Pancreas (tissue), 10 donors: ENCODE measurements around the gene ME3. TPM values are rescaled to one million over a fixed set of nuclear protein-coding genes. Genes with fewer than 3 reads are reported as not detected.

Source experiments
- ATAC-seq, 4 donors: fragments of 200-7000 bp; cut with Tn5 transposase; one replicate each; pipeline versions ENCODE4 v1.8.0 to v1.9.1; 2020; ENCODE audit warnings: mild to moderate bottlenecking in 4 of 4, moderate library complexity in 4 of 4
- DNase-seq, 6 donors: peaks; one replicate each; pipeline ENCODE4 v3.0.0-alpha.2; 2020
- FAIRE-seq: peaks from 2 replicates; lab custom pipeline; 2012; peaks lifted over from hg19 to GRCh38; lab: Jason Lieb, UNC
- H3K27ac ChIP-seq, 4 donors: fragments of 200-600 bp; sonication (generic); 1 replicate in 3 of 4; 2 replicates in 1 of 4; pipeline versions ENCODE4 v1.5.0 to v1.8.0; 2020
- H3K27me3 ChIP-seq, 4 donors: fragments of 200-600 bp; one replicate each; pipeline ENCODE4 v1.8.0; 2021
- H3K36me3 ChIP-seq, 3 donors: fragments of 200-600 bp; sonication (generic) in 1 of 3; one replicate each; pipeline versions ENCODE4 v1.5.0 to v1.8.0; 2020 to 2021
- H3K4me1 ChIP-seq, 3 donors: fragments of 200-600 bp; one replicate each; pipeline ENCODE4 v1.8.0; 2021
- H3K4me3 ChIP-seq, 4 donors: fragments of 200-600 bp; sonication (generic) in 2 of 4; one replicate each; pipeline versions ENCODE4 v1.5.0 to v1.8.0; 2020 to 2021
- H3K9me3 ChIP-seq, 4 donors: fragments of 200-600 bp; one replicate each; pipeline ENCODE4 v1.8.0; 2021
- WGBS, 2 donors: extraction: QIAGEN DNeasy Blood & Tissue Kit; methylation state at CpG; one replicate each; pipeline ENCODE4 v1.1.7; 2013; 5-methylcytosine and 5-hydroxymethylcytosine counted together
- intact Hi-C, 3 donors: fragments of 100-400 bp; cut with DNase I; formaldehyde crosslinking; loops; one replicate each; pipeline versions ENCODE4 v1.11.1 to v1.14.2; 2022
- polyA plus RNA-seq, 2 donors: library from polyadenylated mRNA; stranded (reverse); fragments of 200-250 nt; gene quantifications; one replicate each; pipeline ENCODE4 v1.2.3, GENCODE V29; 2013
- total RNA-seq, 6 donors: library from RNA; stranded (reverse); fragmentation: NEBNext Ultra II Directional in 4 of 6; extraction: Animal tissue kit (Norgen Biotek cat#: 25700) in 4 of 6; gene quantifications; one replicate each; pipeline versions ENCODE4 v1.2.1 to v1.2.4, GENCODE V29; 2021 to 2023
- TF ChIP-seq, protein P1 (sequence below), 4 donors: fragments of 200-600 bp; sonication (generic) in 3 of 4; IDR thresholded peaks; one replicate each; pipeline versions ENCODE4 v1.5.0 to v1.8.0; 2021; ENCODE audit warnings: antibody characterized with exemption in 4 of 4
- donor health status: healthy with polysubstance abuse.
- donor health status: DM: no; HTN: no; CAD: no; lungs with moderate emphysema.
- donor health status: DM: no; HTN: no; CAD: no.
- donor health status: control.
- donor health status: control.
- donor health status: Bipolar disorder and iron deficiency.
- donor health status: DM: yes; HTN: yes; CAD: no.
- donor health status: DM: no; HTN: no; CAD: no.
- donor health status: DM: no; HTN: no; CAD: no.
- donor health status: DM: yes; HTN: yes; CAD: no.

Gene ME3
- total and polyA plus RNA-seq, 8 donors: 6.5 to 38.8 (median 13.2) TPM

DNA sequence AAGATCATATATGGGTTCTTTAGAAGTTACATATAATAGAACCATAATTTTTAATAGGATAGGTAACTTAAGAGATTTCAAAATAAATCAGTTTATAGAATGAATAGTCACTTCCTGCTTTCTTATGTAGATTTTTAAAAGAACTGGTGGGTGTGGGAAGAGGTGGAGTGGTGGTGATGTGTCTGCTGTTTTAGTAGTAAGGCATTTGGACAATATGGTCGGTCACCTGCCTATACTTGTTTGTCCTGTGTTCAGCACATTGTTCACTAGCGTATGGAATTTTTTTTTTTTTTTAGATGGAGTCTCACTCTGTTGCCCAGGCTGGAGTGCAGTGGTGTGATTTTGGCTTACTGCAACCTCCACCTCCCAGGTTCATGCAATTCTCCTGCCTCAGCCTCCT lies 258.4 kb downstream of the ME3 start:
- H3K36me3 ChIP-seq: no peaks in the 10 kb centered on the region
- no peaks in the 10 kb centered on the region for H3K9me3 ChIP-seq
- FAIRE-seq (no peak), ATAC-seq (no peak), DNase-seq (no peak)
- H3K27ac ChIP-seq: no peak overlapping the region
- no peak overlapping the region for H3K4me3 ChIP-seq
- H3K27me3 ChIP-seq: no peaks in the 10 kb centered on the region
- WGBS, 2 donors: 94 to 100% methylated on average over 2 of the region's 2 CpGs
- intact Hi-C loops: no loop called here
- H3K4me1 ChIP-seq: no peaks in the 10 kb centered on the region
- TF ChIP-seq, protein P1, sequence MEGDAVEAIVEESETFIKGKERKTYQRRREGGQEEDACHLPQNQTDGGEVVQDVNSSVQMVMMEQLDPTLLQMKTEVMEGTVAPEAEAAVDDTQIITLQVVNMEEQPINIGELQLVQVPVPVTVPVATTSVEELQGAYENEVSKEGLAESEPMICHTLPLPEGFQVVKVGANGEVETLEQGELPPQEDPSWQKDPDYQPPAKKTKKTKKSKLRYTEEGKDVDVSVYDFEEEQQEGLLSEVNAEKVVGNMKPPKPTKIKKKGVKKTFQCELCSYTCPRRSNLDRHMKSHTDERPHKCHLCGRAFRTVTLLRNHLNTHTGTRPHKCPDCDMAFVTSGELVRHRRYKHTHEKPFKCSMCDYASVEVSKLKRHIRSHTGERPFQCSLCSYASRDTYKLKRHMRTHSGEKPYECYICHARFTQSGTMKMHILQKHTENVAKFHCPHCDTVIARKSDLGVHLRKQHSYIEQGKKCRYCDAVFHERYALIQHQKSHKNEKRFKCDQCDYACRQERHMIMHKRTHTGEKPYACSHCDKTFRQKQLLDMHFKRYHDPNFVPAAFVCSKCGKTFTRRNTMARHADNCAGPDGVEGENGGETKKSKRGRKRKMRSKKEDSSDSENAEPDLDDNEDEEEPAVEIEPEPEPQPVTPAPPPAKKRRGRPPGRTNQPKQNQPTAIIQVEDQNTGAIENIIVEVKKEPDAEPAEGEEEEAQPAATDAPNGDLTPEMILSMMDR (IDR thresholded peaks at IDR 0.05): no peak

DNA sequence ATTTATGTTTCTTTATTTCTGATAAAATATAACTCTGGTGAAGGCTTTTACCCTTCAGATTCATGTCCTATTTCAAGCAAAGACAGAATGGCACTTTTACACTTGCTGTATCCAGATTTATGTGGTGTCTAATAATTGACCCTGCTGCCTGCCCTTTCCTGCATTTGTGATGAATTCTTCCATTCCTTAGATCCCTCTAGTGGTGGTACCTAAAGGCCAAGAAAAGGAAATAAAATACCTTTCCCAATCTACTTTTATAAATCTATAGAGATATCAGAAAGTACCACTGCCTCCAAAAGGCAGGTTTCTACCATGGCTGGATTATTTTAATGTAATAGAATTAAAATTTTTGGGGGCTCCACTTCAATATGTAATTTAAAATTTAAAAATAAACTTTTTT lies 263.6 kb downstream of the ME3 start:
- Histone ChIP-seq H3K27me3 (no peaks in the 10 kb centered on the region), H3K4me1 (no peaks in the 10 kb centered on the region), H3K4me3 (no peak overlapping the region), H3K36me3 (no peaks in the 10 kb centered on the region), H3K27ac (no peak overlapping the region), H3K9me3 (no peaks in the 10 kb centered on the region)
- intact Hi-C loops: no loop called here
- no peak for ATAC-seq
- TF ChIP-seq, protein P1 (IDR thresholded peaks at IDR 0.05): no peak
- DNase-seq: no peak
- FAIRE-seq: no peak

DNA sequence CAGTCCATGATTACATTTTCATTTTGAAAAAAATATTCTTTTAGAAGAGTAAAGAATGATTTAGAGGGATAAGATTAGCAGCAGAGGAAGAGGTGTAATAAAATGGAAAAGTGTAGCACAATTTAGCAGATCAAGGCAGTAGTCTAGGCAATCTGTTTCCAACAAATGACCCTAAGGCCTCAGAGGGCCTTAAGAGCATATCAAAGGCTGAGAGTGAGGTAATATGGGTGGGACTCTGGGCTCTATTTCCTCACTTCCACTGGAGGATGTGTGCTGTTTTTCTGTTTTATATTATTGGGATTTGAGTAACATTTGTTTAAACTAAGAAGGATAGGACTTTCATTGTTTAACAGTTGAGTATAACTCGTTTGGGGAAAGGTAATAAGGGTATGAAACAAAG lies 269.0 kb downstream of the ME3 start:
- Histone ChIP-seq H3K36me3 (no peaks in the 10 kb centered on the region), H3K27ac (no peak overlapping the region), H3K27me3 (no peaks in the 10 kb centered on the region), H3K9me3 (no peaks in the 10 kb centered on the region), H3K4me1 (no peaks in the 10 kb centered on the region), H3K4me3 (no peak overlapping the region)
- TF ChIP-seq, protein P1 (IDR thresholded peaks at IDR 0.05): no peak
- 71 to 73% methylated on average over 1 of the region's 1 CpG for WGBS, 2 donors
- ATAC-seq: no peak
- no peak for DNase-seq
- intact Hi-C loops: no loop called here
- no peak for FAIRE-seq

DNA sequence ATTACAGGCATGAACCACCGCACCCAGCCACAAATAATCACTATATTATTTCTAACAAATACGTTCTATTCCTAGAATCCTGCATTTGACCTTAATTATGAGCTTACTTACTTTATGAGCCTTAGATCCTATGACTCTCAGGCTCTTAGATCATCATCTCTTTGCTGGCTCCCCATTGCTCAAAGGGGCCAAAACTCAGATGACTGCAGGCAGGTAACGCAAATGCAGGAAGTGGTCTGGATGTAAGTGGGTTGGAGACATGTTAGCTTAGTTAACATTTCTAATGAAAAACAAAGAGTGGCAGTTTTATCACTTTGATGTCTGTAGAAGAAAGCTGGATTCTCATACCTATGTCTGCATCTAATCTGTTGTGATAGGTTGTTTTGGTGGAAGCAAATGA lies 274.3 kb downstream of the ME3 start:
- no peak for ATAC-seq
- no peaks in the 10 kb centered on the region for H3K27me3 ChIP-seq
- TF ChIP-seq, protein P1 (IDR thresholded peaks at IDR 0.05): no peak
- DNase-seq: no peak
- intact Hi-C loops: no loop called here
- no peaks in the 10 kb centered on the region for H3K9me3 ChIP-seq
- no peaks in the 10 kb centered on the region for H3K4me1 ChIP-seq
- WGBS, 2 donors: 95 to 97% methylated on average over 3 of the region's 3 CpGs
- H3K27ac ChIP-seq: no peak overlapping the region
- H3K4me3 ChIP-seq: no peak overlapping the region
- no peak for FAIRE-seq
- H3K36me3 ChIP-seq: no peaks in the 10 kb centered on the region

DNA sequence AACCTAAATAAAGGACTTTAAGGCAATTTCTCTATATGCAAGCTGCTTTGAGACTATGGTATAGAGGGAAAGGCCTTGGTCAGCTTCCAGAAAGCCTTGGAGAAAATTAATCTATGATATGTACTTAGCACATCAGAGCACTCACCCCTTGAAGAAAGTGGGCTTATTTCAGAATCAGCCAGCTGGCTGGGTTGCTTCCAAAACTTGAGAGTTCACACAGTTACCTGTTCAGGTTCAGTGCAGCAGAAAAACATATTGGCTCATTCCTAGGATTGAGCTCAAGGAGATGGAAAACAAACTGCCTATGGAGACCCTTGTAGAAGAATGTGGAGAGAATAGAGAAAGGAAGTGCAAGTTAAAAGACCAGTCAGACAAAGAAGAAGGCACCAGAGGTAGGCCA lies 275.1 kb downstream of the ME3 start:
- DNase-seq (no peak), FAIRE-seq (no peak)

More for the DNA sequence above, 275.1 kb downstream of the ME3 start:
- H3K36me3 ChIP-seq: no peaks in the 10 kb centered on the region
- H3K27ac ChIP-seq: no peak overlapping the region
- no peaks in the 10 kb centered on the region for H3K27me3 ChIP-seq
- H3K4me1 ChIP-seq: no peaks in the 10 kb centered on the region
- no peak overlapping the region for H3K4me3 ChIP-seq
- ATAC-seq: no peak
- intact Hi-C loops: no loop called here
- H3K9me3 ChIP-seq: no peaks in the 10 kb centered on the region
- TF ChIP-seq, protein P1 (IDR thresholded peaks at IDR 0.05): no peak
